Measurements from ENCODE around the gene PRSS36.
"Not testable (repeated sequence)": the region's sequence is repeated elsewhere in the genome, so short reads cannot be mapped to it uniquely, and the experiment has no call there.

The PRSS36 gene

DNA sequence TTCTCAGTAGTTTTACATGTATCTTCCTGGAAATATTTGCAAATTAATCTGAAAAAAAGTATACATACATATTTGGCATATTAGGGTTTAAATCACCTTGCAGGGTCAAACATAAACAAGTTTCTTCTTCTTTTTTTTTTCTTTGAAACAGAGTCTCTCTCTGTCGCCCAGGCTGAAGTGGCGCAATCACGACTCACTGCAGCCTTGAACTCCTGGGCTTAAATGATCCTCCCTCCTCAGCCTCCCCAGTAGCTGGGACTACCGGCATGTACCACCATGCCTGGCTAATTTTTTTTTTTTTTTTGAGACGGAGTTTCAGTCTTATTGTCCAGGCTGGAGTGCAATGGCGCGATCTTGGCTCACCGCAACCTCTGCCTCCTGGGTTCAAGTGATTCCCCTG lies 17.4 kb upstream of the PRSS36 start:
- no peak for TF ChIP-seq PAX5 (IDR thresholded peaks at IDR 0.05; ENCODE audit: insufficient read depth, low read length, severe bottlenecking)
- no peak for TF ChIP-seq POU2F2 (IDR thresholded peaks at IDR 0.05; ENCODE audit: low read depth, low read length)
- no peak for TF ChIP-seq POLR2AphosphoS5 (IDR thresholded peaks at IDR 0.05; ENCODE audit: low read depth, low read length)
- no peak for TF ChIP-seq TAF1 (IDR thresholded peaks at IDR 0.05; ENCODE audit: low read depth, low read length)
- no peak for TF ChIP-seq POLR2A (IDR thresholded peaks at IDR 0.05; ENCODE audit: low read depth, low read length)
- no peak for TF ChIP-seq SPI1 (IDR thresholded peaks at IDR 0.05; ENCODE audit: low read depth, low read length)
- no peak for FAIRE-seq
- no peak for DNase-seq (ENCODE audit: insufficient read length, low spot score)

DNA sequence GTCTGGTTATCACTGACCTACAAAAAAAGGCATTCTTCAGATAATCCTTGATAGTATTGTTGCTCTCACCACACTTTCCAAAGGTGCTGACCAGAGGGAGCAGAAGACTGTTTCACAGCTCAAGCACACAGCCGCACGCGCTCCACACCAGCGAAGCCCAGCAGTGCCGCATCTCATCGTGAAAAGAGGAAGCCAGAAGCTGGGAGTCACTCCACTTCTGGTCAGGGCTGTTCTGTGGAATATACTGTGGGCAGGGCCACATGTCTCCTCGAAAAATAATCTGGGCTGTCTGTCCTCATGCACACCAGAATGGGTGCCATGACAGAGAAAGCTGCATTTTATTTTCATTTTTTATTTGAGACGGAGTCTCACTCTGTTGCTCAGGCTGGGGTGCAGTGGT lies 7.3 kb upstream of the PRSS36 start:
- DNase-seq (ENCODE audit: insufficient read length, low spot score), result no peak
- TF ChIP-seq POU2F2 (IDR thresholded peaks at IDR 0.05; ENCODE audit: low read depth, low read length), result no peak
- TF ChIP-seq PAX5 (IDR thresholded peaks at IDR 0.05; ENCODE audit: insufficient read depth, low read length, severe bottlenecking), result no peak
- TF ChIP-seq SPI1 (IDR thresholded peaks at IDR 0.05; ENCODE audit: low read depth, low read length), result peak; percentile 41
- no peak for FAIRE-seq

DNA sequence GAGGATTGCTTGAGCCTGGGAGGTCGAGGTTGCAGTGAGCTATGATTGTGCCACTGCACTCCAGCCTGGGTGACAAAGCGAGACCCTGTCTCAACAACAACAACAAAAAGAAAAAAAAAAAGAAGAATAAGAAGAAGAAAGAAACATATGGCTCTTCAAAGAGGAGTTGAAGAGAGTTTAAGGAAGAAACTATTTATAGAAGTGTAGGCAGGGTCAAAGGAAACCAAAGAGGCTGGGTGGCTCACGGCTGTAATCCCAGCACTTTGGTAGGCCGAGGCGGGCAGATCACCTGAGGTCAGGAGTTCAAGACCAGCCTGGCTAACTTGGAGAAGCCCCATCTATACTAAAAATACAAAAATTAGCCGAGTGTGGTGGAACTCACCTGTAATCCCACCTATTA lies 1.1 kb upstream of the PRSS36 start:
- not testable (repeated sequence) for FAIRE-seq; DNase-seq (ENCODE audit: insufficient read length, low spot score)

DNA sequence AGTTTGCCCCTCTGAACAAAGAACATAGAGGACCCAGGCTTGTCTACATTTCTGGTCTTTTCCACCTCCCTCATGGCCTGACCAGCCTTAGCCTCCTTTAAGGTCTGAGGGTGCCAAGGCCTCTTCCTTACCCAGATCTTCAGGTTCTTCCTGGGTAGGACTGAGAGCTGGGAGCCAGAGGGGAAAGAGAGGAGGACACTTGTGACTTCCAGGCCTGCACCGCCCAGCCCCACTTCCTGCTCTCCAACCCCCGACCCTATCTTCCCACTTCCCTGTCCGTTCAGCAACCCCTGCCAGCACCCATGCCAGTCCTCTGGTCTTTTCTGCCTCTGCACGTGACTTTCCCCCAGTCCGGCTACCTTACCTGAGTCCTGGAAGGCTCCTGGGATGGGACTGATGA lies 534 bp downstream of the PRSS36 start:
- DNase-seq (ENCODE audit: insufficient read length, low spot score), result no peak
- no peak for TF ChIP-seq TAF1 (IDR thresholded peaks at IDR 0.05; ENCODE audit: low read depth, low read length)
- TF ChIP-seq POU2F2 (IDR thresholded peaks at IDR 0.05; ENCODE audit: low read depth, low read length), result no peak
- FAIRE-seq, result no peak

DNA sequence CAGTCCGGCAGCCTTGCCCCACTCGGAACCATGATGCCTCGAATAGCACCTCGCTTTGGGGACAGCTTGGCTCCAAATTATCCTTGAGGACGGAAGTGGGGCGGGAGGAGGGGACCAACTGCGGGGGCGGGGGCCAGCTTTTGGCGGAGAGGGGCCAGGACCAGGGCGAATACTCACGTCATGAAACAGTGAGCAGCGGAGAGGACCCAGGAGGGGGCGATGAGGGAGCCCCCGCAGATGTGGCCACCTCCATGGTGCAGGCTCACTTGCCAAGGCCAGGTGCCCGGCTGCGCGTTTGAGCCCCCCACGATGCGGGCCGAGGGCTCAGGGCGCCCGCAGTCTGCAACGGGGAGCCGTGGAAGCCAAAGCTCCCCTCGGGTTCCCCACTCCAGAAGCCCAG lies 970 bp downstream of the PRSS36 start:
- FAIRE-seq (no peak), DNase-seq (ENCODE audit: insufficient read length, low spot score) (no peak)
- no peak for TF ChIP-seq TAF1 (IDR thresholded peaks at IDR 0.05; ENCODE audit: low read depth, low read length)
- TF ChIP-seq POU2F2 (IDR thresholded peaks at IDR 0.05; ENCODE audit: low read depth, low read length), result no peak
- TF ChIP-seq SPI1 (IDR thresholded peaks at IDR 0.05; ENCODE audit: low read depth, low read length), result no peak
- TF ChIP-seq POLR2AphosphoS5 (IDR thresholded peaks at IDR 0.05; ENCODE audit: low read depth, low read length), result no peak

DNA sequence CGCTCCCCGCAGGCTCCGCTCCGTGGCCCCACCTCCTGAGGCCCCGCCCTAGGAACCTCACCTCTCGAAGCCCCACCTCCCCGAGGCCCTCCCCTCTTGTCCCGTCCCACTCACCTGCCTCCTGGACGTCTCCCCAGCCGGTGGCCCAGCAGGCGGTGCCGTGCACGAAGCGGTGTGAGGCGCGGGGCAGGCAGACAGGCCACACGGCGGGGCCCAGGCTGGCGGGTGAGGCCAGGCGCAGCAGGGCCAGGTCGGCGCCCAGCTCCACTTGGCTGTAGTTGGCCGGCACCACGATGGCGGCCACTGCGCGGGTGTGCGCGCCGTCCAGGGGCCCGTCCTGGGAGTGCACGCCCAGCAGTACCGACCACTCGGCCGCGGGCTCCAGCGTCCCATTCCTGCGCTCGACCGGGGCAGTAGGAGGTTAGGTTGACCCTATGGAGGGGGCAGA lies 1.6 kb downstream of the PRSS36 start:
- no peak for FAIRE-seq
- DNase-seq (ENCODE audit: insufficient read length, low spot score), result no peak
- TF ChIP-seq TAF1 (IDR thresholded peaks at IDR 0.05; ENCODE audit: low read depth, low read length), result no peak
- no peak for TF ChIP-seq POLR2A (IDR thresholded peaks at IDR 0.05; ENCODE audit: low read depth, low read length)
- no peak for TF ChIP-seq PAX5 (IDR thresholded peaks at IDR 0.05; ENCODE audit: insufficient read depth, low read length, severe bottlenecking)
- no peak for TF ChIP-seq POU2F2 (IDR thresholded peaks at IDR 0.05; ENCODE audit: low read depth, low read length)
- no peak for TF ChIP-seq POLR2AphosphoS5 (IDR thresholded peaks at IDR 0.05; ENCODE audit: low read depth, low read length)
- no peak for TF ChIP-seq SPI1 (IDR thresholded peaks at IDR 0.05; ENCODE audit: low read depth, low read length)

DNA sequence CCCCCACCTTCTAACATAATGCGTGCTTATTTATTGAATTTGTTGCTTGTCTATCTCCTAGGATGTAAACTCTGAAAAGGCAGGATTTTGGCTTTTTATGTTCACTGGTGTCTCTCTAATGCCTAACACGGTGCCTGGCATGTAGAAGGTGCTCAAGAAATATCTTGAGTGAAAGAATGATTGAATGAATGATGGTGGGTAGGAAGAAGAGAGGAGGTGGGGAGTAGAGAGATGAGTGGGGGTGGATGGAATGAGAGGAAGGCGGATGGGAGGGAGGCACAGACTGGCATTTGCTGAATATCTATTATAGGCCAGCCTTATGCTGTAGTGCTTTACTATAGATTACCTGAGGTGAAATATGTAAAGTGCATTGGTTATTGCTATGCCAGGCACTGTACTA lies 2.3 kb downstream of the PRSS36 start:
- FAIRE-seq (no peak), DNase-seq (ENCODE audit: insufficient read length, low spot score) (no peak)

DNA sequence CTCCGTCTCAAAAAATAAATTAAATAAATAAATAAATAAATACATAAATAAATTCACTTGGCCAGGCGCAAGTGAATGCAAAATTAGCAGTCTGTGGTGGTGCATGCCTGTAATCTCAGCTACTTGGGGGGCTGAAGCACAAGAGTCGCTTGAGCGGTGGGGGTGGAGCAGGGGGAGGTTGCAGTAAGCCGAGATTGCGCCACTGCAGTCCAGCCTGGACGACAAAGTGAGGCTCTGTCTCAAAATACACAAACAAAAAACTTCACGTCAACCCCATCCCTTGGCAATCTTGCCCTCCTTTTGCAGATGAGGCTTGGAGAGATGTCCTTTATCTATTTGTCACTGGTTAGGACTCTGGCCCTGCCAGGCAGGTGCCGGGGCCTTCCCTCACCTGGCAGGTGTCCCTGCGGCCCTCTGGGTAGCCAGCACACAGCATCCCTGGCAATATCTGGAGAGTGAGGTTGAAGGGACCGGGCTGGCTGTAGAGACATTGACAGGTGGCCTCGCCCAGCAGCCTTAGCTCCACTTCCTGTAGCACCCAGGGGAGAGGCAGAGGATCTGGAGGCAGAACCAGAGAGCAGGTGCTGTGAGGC lies 4.4 kb downstream of the PRSS36 start:
- FAIRE-seq (no peak), DNase-seq (ENCODE audit: insufficient read length, low spot score) (no peak)

More for the DNA sequence above, 2.3 kb downstream of the PRSS36 start:
- no peak for TF ChIP-seq POLR2AphosphoS5 (IDR thresholded peaks at IDR 0.05; ENCODE audit: low read depth, low read length)
- no peak for TF ChIP-seq SPI1 (IDR thresholded peaks at IDR 0.05; ENCODE audit: low read depth, low read length)
- no peak for TF ChIP-seq POU2F2 (IDR thresholded peaks at IDR 0.05; ENCODE audit: low read depth, low read length)
- no peak for TF ChIP-seq TAF1 (IDR thresholded peaks at IDR 0.05; ENCODE audit: low read depth, low read length)
- no peak for TF ChIP-seq POLR2A (IDR thresholded peaks at IDR 0.05; ENCODE audit: low read depth, low read length)
- no peak for TF ChIP-seq PAX5 (IDR thresholded peaks at IDR 0.05; ENCODE audit: insufficient read depth, low read length, severe bottlenecking)

DNA sequence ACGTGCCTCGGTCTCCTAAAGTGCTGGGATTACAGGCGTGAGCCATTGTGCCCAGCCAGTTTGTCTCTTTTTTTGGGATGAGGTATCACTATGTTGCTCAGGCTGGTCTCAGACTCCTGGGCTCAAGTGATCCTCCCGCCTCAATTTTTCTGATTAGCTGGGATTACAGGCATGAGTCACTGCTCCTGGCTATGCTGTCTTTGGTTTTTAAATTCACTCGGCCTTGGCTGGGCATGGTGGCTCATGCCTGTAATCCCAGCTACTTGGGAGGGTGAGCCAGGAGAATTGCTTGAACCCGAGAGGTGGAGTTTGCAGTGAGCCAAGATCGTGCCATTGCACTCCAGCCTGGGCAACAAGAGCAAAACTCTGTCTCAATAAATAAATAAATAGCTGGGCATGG lies 5.4 kb downstream of the PRSS36 start:
- not testable (repeated sequence) for DNase-seq (ENCODE audit: insufficient read length, low spot score); FAIRE-seq

More for the DNA sequence above, 4.4 kb downstream of the PRSS36 start:
- TF ChIP-seq TAF1 (IDR thresholded peaks at IDR 0.05; ENCODE audit: low read depth, low read length) (no peak), PAX5 (IDR thresholded peaks at IDR 0.05; ENCODE audit: insufficient read depth, low read length, severe bottlenecking) (no peak), SPI1 (IDR thresholded peaks at IDR 0.05; ENCODE audit: low read depth, low read length) (no peak), POLR2AphosphoS5 (IDR thresholded peaks at IDR 0.05; ENCODE audit: low read depth, low read length) (no peak), POLR2A (IDR thresholded peaks at IDR 0.05; ENCODE audit: low read depth, low read length) (no peak), POU2F2 (IDR thresholded peaks at IDR 0.05; ENCODE audit: low read depth, low read length) (no peak)

DNA sequence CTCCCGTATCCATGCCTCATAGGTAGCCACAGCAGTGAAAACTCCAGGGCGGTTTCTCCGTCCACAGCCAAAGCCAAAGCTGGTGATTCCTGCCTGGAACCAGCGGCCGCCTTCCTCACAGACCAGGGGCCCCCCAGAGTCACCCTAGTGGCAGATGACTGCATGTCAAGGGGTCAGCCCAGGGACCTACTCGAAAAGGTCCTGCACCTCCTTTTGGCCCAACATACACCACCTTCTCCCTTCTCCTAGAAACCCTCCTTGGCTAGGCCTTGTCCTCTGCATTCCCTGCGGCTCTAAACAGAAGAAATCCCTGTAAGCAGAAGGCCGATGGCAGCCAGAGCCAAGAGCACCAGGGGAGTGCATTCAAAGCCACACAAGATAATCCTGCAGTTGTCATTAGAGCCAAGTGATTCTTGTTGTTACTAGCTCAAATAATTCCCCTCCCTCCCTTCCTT lies 6.1 kb downstream of the PRSS36 start:
- TF ChIP-seq SPI1 (IDR thresholded peaks at IDR 0.05; ENCODE audit: low read depth, low read length) (no peak), POLR2AphosphoS5 (IDR thresholded peaks at IDR 0.05; ENCODE audit: low read depth, low read length) (no peak), TAF1 (IDR thresholded peaks at IDR 0.05; ENCODE audit: low read depth, low read length) (no peak), PAX5 (IDR thresholded peaks at IDR 0.05; ENCODE audit: insufficient read depth, low read length, severe bottlenecking) (no peak), POU2F2 (IDR thresholded peaks at IDR 0.05; ENCODE audit: low read depth, low read length) (no peak), POLR2A (IDR thresholded peaks at IDR 0.05; ENCODE audit: low read depth, low read length) (no peak)
- DNase-seq (ENCODE audit: insufficient read length, low spot score) (no peak), FAIRE-seq (no peak)

Data from GM12891 (cell line).